HL-60 (cell line): ENCODE measurements around the gene PTCHD1.

ENCODE experiments used
- GABPA ChIP-seq: IDR thresholded peaks from 2 replicates; pipeline ENCODE4 v1.6.1; 2012; ENCODE audit warnings: low read depth
- REST ChIP-seq: IDR thresholded peaks from 2 replicates; pipeline ENCODE4 v1.6.1; 2012; ENCODE audit warnings: low read depth; ENCODE audit not compliant: insufficient replicate concordance
- SPI1 ChIP-seq: IDR thresholded peaks from 2 replicates; pipeline ENCODE4 v1.6.1; 2012; ENCODE audit warnings: low read depth, mild to moderate bottlenecking, borderline replicate concordance
- TF ChIP-seq, protein P1 (sequence below): IDR thresholded peaks from one replicate; pipeline ENCODE4 v1.5.1; 2011; ENCODE audit warnings: low read length, control low read depth, inconsistent platforms; ENCODE audit not compliant: insufficient read depth

GRCh38 chrX:23435108-23435507 is 100.5 kb downstream of the PTCHD1 start:
- TF ChIP-seq, protein P1, sequence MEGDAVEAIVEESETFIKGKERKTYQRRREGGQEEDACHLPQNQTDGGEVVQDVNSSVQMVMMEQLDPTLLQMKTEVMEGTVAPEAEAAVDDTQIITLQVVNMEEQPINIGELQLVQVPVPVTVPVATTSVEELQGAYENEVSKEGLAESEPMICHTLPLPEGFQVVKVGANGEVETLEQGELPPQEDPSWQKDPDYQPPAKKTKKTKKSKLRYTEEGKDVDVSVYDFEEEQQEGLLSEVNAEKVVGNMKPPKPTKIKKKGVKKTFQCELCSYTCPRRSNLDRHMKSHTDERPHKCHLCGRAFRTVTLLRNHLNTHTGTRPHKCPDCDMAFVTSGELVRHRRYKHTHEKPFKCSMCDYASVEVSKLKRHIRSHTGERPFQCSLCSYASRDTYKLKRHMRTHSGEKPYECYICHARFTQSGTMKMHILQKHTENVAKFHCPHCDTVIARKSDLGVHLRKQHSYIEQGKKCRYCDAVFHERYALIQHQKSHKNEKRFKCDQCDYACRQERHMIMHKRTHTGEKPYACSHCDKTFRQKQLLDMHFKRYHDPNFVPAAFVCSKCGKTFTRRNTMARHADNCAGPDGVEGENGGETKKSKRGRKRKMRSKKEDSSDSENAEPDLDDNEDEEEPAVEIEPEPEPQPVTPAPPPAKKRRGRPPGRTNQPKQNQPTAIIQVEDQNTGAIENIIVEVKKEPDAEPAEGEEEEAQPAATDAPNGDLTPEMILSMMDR: no peak
- TF ChIP-seq SPI1 (no peak), REST (no peak), GABPA (no peak)
